HFF-Myc (cell line): Measurements from ENCODE around the gene SPRN.

Source experiments
- DNase-seq: peaks from one replicate; pipeline ENCODE4 v3.0.0-alpha.2; 2011; ENCODE audit warnings: low read depth; ENCODE audit errors: extremely low read depth
- H3K4me3 ChIP-seq: replicated peaks from 2 replicates; pipeline ENCODE4 v1.5.1; 2011; ENCODE audit warnings: low read depth, mild to moderate bottlenecking, control low read depth, low read length
- CTCF ChIP-seq: IDR thresholded peaks from 2 replicates; pipeline ENCODE4 v1.5.1; 2012; ENCODE audit warnings: mild to moderate bottlenecking, low read depth, low read length, control low read depth; ENCODE audit errors: missing control alignments

The SPRN gene

GRCh38 chr10:133451346-133451745 lies 26.9 kb upstream of the SPRN start:
- no peak for DNase-seq
- no peak overlapping the region for H3K4me3 ChIP-seq
- TF ChIP-seq CTCF, result no peak

- no peak for TF ChIP-seq CTCF
- no peak overlapping the region for H3K4me3 ChIP-seq
- DNase-seq, result no peak
Observed at GRCh38 chr10:133448120-133448519, 23.7 kb upstream of the SPRN start.

DNA sequence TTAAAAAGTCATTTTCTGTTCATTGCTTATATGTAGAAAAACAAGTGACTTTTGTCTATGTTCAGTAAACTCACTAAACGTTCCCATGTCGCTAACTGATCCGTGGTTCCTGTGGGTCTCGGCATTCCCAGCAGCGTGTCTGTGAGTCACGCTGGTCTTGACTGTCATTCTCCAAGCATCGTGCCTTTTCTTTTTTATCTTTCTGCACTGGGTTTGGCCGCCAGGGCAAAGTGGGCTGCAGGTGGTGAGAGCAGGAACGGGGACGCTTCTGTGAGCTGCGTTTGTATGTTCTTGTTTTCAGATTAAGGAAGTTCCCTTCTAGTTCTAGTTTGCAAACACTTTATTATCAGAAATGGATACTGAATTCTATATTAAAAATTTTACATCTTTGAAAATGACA lies 22.6 kb upstream of the SPRN start:
- no peak for DNase-seq
- no peak overlapping the region for H3K4me3 ChIP-seq
- TF ChIP-seq CTCF, result no peak

DNA sequence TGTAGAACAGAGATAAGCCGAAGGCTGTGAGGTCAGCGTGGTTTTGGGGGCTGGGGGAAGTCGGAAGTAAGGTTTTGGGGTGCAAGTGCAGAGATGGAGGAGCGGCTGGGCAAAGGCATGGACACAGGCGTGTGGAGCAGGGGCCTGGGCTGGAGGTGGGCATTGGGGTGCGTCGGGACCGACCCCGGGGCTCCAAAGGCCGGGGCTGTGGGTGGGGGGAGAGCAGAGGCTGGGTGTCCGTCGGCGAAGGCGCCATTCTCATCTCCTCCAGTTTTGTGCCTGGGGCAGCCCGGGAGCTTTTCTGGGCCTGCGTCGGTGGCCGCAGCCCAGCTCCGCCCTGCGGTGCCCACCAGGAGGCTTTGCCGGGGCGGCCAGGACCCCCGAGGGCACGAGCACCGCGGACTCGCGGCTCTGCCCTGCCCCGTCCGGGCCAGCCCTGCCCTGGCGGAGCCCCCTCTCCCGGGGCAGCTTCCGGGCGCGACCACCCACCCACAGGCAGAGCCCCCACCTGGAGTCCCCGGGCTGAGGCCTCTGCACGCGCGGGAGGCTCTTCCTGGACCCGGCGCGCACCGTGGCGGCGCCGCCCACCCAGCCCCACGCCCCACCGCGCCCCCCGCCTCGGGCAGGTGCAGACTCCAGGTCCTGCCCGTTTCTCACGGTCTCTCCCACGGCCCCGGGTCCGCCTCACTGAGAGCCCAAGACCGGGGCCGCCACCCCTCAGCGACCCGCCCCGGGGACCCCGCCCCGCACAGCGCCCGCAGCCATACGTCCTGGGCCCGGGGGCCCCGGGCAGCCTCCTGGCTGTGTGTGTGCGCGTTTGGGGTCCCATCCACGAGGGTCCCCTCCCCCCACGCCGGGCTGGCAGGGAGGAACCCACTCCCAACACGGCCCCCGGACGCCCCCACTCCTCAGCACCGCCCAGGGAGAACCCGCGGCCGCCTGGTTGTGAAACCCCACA lies 21.6 kb upstream of the SPRN start:
- H3K4me3 ChIP-seq, result no peak overlapping the region
- TF ChIP-seq CTCF, result no peak
- DNase-seq, result no peak

DNA sequence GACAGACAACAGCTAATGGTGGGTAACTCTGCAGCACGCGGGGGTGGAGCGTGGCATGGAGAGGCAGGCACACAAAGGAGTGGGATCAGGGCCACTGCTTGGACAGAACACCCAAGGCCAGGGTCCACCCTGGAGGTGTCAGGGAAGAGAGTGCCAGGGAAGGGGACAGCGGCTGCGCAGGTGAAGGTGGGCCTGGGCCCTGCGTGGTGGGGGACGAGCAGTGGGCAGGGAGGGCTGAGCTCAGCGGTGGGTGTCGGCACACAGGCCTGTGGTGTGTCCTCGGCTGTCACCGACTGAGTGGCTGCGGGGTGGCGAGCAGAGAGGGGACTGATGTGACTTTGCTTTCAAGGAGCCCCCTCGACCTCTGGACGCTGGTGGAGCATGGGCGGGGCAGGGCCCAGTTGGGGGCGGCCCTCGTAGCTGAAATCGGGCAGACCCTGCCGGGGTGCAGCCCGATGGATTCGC lies 20.9 kb upstream of the SPRN start:
- TF ChIP-seq CTCF, result no peak
- H3K4me3 ChIP-seq, result no peak overlapping the region
- no peak for DNase-seq

GRCh38 chr10:133444342-133445267 lies 20.2 kb upstream of the SPRN start:
- no peak for TF ChIP-seq CTCF
- DNase-seq, result no peak
- H3K4me3 ChIP-seq, result no peak overlapping the region
